Endodermal cell (in vitro differentiated cells): ENCODE data around the gene RTRAF. TPM values are rescaled to one million over a fixed set of nuclear protein-coding genes. Genes with fewer than 3 reads are reported as not detected.
A peak's percentile ranks its signal among the peaks of the same experiment; 100 is the strongest.

Experiments
- DNase-seq: peaks from one replicate; pipeline ENCODE4 v3.0.0-alpha.2; 2017
- H3K27ac ChIP-seq: 2 replicates; pipeline ENCODE4 v1.5.1; 2013; ENCODE audit warnings: mild to moderate bottlenecking, low read depth, low read length, moderate library complexity
- H3K27me3 ChIP-seq: 2 replicates; pipeline ENCODE4 v1.6.1; 2013; ENCODE audit warnings: mild to moderate bottlenecking, low read length, moderate library complexity; ENCODE audit not compliant: insufficient read depth, control insufficient read depth, poor library complexity, severe bottlenecking
- H3K36me3 ChIP-seq: 2 replicates; pipeline ENCODE4 v1.7.0; 2013; ENCODE audit warnings: mild to moderate bottlenecking, low read length, moderate library complexity; ENCODE audit not compliant: control insufficient read depth, insufficient read depth
- H3K4me1 ChIP-seq: one replicate; pipeline ENCODE4 v1.7.0; 2013; ENCODE audit warnings: low read length; ENCODE audit not compliant: control insufficient read depth, insufficient read depth
- H3K4me3 ChIP-seq: 2 replicates; pipeline ENCODE4 v1.5.1; 2013; ENCODE audit warnings: mild to moderate bottlenecking, low read length, moderate library complexity
- H3K9ac ChIP-seq: 2 replicates; pipeline ENCODE4 v1.6.1; 2013; ENCODE audit warnings: mild to moderate bottlenecking, low read length, moderate library complexity; ENCODE audit not compliant: poor library complexity, severe bottlenecking; ENCODE audit errors: extremely low read depth
- H3K9me3 ChIP-seq: 2 replicates; pipeline ENCODE4 v1.6.1; 2013; ENCODE audit warnings: mild to moderate bottlenecking, low read length, moderate library complexity; ENCODE audit not compliant: control insufficient read depth
- H3K27ac Mint-ChIP-seq: 2 replicates; pipeline ENCODE4 v1.8.0; 2020; ENCODE audit warnings: mixed read lengths
- H3K27me3 Mint-ChIP-seq: 2 replicates; pipeline ENCODE4 v1.8.0; 2021; ENCODE audit warnings: mild to moderate bottlenecking, mixed read lengths; ENCODE audit not compliant: insufficient read depth
- H3K36me3 Mint-ChIP-seq: 2 replicates; pipeline ENCODE4 v1.8.0; 2020; ENCODE audit warnings: low read depth, mixed read lengths
- H3K4me1 Mint-ChIP-seq: 2 replicates; pipeline ENCODE4 v1.8.0; 2020; ENCODE audit warnings: mixed read lengths
- H3K4me3 Mint-ChIP-seq: 2 replicates; pipeline ENCODE4 v1.8.0; 2020; ENCODE audit warnings: mild to moderate bottlenecking, moderate library complexity, mixed read lengths
- H3K9me3 Mint-ChIP-seq: 2 replicates; pipeline ENCODE4 v1.8.0; 2020; ENCODE audit warnings: mild to moderate bottlenecking, mixed read lengths
- WGBS, 2 experiments: methylation state at CpG; one replicate each; pipeline versions ENCODE4 v1.1.5 to v1.1.7; 2013; ENCODE audit warnings: missing lambda C conversion rate in 2 of 2, mixed read lengths in 1 of 2; ENCODE audit not compliant: insufficient coverage in 1 of 2, insufficient read length in 1 of 2; 5-methylcytosine and 5-hydroxymethylcytosine counted together
- long read RNA-seq, 4 experiments: library from polyadenylated mRNA in 2 of 4; library from RNA in 1 of 4; library from capped mRNA in 1 of 4; stranded (forward) in 3 of 4; unstranded in 1 of 4; transcript quantifications; one replicate each; pipeline ENCODE4 v2.0.0, GENCODE V29; 2020 to 2021; ENCODE audit warnings: inconsistent platforms in 1 of 4
- polyA plus RNA-seq, 2 experiments: library from polyadenylated mRNA; stranded (reverse); fragments of 50-300 nt; gene quantifications; one replicate each; pipeline ENCODE4 v1.2.3, GENCODE V29; 2013
- total RNA-seq, 2 donors: library from RNA; stranded (reverse); fragmentation: NEBNext Ultra II Directional in 1 of 2; extraction: Animal tissue kit (Norgen Biotek cat#: 25700) in 1 of 2; gene quantifications; 2 replicates in 1 of 2; 3 replicates in 1 of 2; pipeline ENCODE4 v1.2.1, GENCODE V29; 2021
- TF ChIP-seq, protein P1 (sequence below): fragments of 200-600 bp; sonication (generic); conservative IDR thresholded peaks from 2 replicates; pipeline ENCODE4 v1.5.0; 2021; ENCODE audit warnings: antibody characterized with exemption, mild to moderate bottlenecking

The RTRAF gene
- 100 to 1,000 TPM; 284 to 307 TPM for total RNA-seq
- polyA plus RNA-seq (2013, experiment 1 of 2), result 355 TPM
- polyA plus RNA-seq (2013, experiment 2 of 2), result 325 TPM
- long read RNA-seq, experiment 1, full-length matches to known transcripts, result 160 of 200 reads
- long read RNA-seq, experiment 1, partial matches to known transcripts, result 14 of 200 reads
- long read RNA-seq, experiment 1, other reads (novel, unspliced or antisense), result 26 of 200 reads
- long read RNA-seq, experiment 2, full-length matches to known transcripts, result 114 of 120 reads
- long read RNA-seq, experiment 2, partial matches to known transcripts, result 4 of 120 reads
- long read RNA-seq, experiment 2, other reads (novel, unspliced or antisense), result 2 of 120 reads
- long read RNA-seq, experiment 3, full-length matches to known transcripts, result 313 of 327 reads
- long read RNA-seq, experiment 3, partial matches to known transcripts, result 5 of 327 reads
- long read RNA-seq, experiment 3, other reads (novel, unspliced or antisense), result 9 of 327 reads
- long read RNA-seq, experiment 4, full-length matches to known transcripts, result 601 of 634 reads
- long read RNA-seq, experiment 4, partial matches to known transcripts, result 8 of 634 reads
- long read RNA-seq, experiment 4, other reads (novel, unspliced or antisense), result 25 of 634 reads

DNA sequence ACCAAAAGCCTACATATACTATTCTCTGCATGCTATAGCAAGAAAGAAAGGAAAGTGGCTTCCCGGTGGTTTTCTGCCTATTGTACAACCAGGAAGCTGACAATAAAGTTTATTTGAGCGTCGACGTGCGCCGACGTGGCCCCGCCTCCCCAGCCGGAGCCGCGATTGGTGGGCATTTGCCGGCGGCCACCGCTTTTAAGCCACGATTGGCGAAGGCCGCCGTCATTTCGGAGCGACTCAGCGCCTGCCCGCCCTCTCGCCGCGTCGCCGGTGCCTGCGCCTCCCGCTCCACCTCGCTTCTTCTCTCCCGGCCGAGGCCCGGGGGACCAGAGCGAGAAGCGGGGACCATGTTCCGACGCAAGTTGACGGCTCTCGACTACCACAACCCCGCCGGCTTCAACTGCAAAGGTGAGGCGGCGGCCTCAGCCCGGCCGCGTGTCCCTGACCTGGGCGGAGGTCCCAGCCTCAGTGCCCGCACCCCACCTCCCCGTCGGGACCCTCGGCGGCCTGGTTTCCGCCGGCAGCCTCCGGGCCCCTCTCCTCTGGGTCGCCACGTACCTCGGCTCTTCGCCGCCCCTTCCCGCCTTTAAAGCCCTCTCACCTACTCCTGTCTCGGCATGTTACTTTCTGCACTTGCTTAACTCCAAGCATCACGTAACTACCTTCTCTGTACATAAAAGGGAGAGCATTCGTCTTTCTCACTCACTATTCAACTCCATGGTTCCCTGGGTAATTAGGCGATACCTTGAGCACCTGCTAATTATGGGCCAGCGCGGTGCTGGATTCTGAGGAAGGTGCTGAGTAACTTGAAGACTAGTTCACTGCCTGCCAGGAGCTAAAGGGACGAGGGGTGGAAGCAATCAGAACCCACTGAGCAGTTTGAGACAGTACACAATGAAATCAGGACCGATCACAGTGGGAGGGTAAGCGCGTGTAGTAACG lies at the start of gene RTRAF:
Gene RTRAF, plus strand, starts transcription at position 254 of the 942 bp plus-strand sequence. Its CDS starts 94 bp downstream, at position 348.
- Histone ChIP-seq H3K4me3 (peak within 1 kb of the TSS; percentile 100), H3K36me3 (peaks cover 35% of the 10 kb centered on the region), H3K9me3 (no peaks in the 10 kb centered on the region), H3K27me3 (peaks cover 6% of the 10 kb centered on the region), H3K4me1 (peaks cover 3% of the 10 kb centered on the region), H3K27ac (peak within 1 kb of the TSS; percentile 79), H3K9ac (peak within 1 kb of the TSS; percentile 90)
- Mint-ChIP-seq H3K27me3 (peaks cover 11% of the 10 kb centered on the region), H3K36me3 (peaks cover 27% of the 10 kb centered on the region), H3K27ac (peak within 1 kb of the TSS; percentile 95), H3K9me3 (no peaks in the 10 kb centered on the region), H3K4me1 (peaks cover 17% of the 10 kb centered on the region), H3K4me3 (peak within 1 kb of the TSS; percentile 83)
- TF ChIP-seq, protein P1, sequence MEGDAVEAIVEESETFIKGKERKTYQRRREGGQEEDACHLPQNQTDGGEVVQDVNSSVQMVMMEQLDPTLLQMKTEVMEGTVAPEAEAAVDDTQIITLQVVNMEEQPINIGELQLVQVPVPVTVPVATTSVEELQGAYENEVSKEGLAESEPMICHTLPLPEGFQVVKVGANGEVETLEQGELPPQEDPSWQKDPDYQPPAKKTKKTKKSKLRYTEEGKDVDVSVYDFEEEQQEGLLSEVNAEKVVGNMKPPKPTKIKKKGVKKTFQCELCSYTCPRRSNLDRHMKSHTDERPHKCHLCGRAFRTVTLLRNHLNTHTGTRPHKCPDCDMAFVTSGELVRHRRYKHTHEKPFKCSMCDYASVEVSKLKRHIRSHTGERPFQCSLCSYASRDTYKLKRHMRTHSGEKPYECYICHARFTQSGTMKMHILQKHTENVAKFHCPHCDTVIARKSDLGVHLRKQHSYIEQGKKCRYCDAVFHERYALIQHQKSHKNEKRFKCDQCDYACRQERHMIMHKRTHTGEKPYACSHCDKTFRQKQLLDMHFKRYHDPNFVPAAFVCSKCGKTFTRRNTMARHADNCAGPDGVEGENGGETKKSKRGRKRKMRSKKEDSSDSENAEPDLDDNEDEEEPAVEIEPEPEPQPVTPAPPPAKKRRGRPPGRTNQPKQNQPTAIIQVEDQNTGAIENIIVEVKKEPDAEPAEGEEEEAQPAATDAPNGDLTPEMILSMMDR, result no peak
- 0 to 1% methylated on average over 23 to 72 of the region's 72 CpGs for WGBS, 2 experiments
- DNase-seq, result peak; percentile 96

DNA sequence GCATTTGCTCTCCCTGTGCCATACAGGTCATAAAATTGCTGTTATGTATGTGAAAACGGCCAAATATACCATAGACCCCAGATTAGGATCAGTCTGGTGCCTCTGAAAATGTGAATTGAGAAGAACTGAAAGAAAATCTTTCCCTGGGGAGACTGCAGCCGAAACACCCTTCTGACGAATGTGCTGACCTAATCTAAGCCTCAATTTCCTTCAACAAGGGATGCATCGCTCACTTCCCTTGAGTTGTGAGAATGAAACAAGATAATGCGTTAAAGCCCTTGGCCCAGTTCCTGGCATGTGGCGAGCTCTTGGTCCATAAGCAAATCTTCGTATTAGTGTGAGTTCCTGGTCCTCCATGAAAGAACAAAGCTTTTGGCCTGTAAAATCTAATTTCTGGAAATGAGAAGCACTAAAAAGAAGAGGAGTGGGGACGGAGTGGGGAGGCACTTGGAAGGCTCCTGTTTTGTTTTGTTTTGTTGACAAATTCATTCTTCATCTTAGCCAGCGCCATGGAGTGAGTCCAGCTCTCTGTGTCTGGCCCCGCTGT lies 49.5 kb upstream of the RTRAF start:
- H3K9me3 Mint-ChIP-seq, result peaks cover 4% of the 10 kb centered on the region
- no peaks in the 10 kb centered on the region for H3K4me1 ChIP-seq
- H3K27me3 ChIP-seq, result no peaks in the 10 kb centered on the region
- no peak overlapping the region for H3K4me3 ChIP-seq
- H3K36me3 Mint-ChIP-seq, result no peaks in the 10 kb centered on the region
- no peak overlapping the region for H3K27ac Mint-ChIP-seq
- no peak overlapping the region for H3K9ac ChIP-seq
- H3K36me3 ChIP-seq, result no peaks in the 10 kb centered on the region
- H3K9me3 ChIP-seq, result peaks cover 5% of the 10 kb centered on the region
- WGBS, 2 experiments, result 94 to 100% methylated on average over 9 to 10 of the region's 10 CpGs
- DNase-seq, result no peak
- TF ChIP-seq, protein P1, result no peak
- no peaks in the 10 kb centered on the region for H3K27me3 Mint-ChIP-seq
- no peaks in the 10 kb centered on the region for H3K4me1 Mint-ChIP-seq
- H3K4me3 Mint-ChIP-seq, result no peak overlapping the region
- no peak overlapping the region for H3K27ac ChIP-seq

DNA sequence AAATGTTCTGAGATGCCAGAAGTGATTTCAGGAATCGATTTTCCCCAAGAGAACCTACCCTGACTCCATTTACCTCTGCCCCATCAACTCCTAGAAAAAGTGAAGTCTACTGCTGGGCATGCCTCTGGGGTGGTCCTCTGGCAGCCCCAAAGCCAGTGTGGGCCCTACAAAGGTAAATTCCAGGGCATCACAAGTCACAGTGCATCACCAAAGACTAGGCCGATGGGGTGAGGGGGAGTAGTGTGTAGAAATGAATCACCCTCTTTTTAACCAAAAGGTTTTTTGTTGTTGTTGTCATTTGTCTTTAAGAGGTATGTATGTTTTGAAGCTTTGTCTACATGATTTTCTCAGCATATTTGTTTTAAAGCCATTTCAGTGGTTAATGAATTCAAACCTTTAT lies 46.4 kb upstream of the RTRAF start:
- H3K9ac ChIP-seq, result no peak overlapping the region
- H3K9me3 Mint-ChIP-seq, result peaks cover 14% of the 10 kb centered on the region
- TF ChIP-seq, protein P1, result no peak

More for the DNA sequence above, 46.4 kb upstream of the RTRAF start:
- no peak for DNase-seq
- H3K36me3 Mint-ChIP-seq, result no peaks in the 10 kb centered on the region
- H3K4me3 ChIP-seq, result no peak overlapping the region
- WGBS, 2 experiments, result 95 to 100% methylated on average over 1 to 2 of the region's 2 CpGs
- H3K27me3 ChIP-seq, result no peaks in the 10 kb centered on the region
- peaks cover 16% of the 10 kb centered on the region for H3K9me3 ChIP-seq
- no peaks in the 10 kb centered on the region for H3K4me1 ChIP-seq
- no peak overlapping the region for H3K27ac ChIP-seq
- H3K4me3 Mint-ChIP-seq, result no peak overlapping the region
- no peaks in the 10 kb centered on the region for H3K27me3 Mint-ChIP-seq
- no peaks in the 10 kb centered on the region for H3K4me1 Mint-ChIP-seq
- H3K36me3 ChIP-seq, result no peaks in the 10 kb centered on the region
- no peak overlapping the region for H3K27ac Mint-ChIP-seq
